ENCODE data around the gene MASP2.
"Not testable (repeated sequence)": the region's sequence is repeated elsewhere in the genome, so short reads cannot be mapped to it uniquely, and the experiment has no call there.

MASP2 gene

GRCh38 chr1:11046625-11047365, at the start of gene MASP2:
TSS of gene MASP2 (minus strand) at chr1:11047239. CDS start at chr1:11047207, 32 bp downstream.
- FAIRE-seq, result no peak

GRCh38 chr1:11083784-11084183, 36.7 kb upstream of the MASP2 start:
- not testable (repeated sequence) for FAIRE-seq

- no peak for FAIRE-seq
These were observed 33.9 kb upstream of the MASP2 start for GRCh38 chr1:11080931-11081330.

GRCh38 chr1:11078631-11079030, 31.6 kb upstream of the MASP2 start:
- FAIRE-seq, result no peak

DNA sequence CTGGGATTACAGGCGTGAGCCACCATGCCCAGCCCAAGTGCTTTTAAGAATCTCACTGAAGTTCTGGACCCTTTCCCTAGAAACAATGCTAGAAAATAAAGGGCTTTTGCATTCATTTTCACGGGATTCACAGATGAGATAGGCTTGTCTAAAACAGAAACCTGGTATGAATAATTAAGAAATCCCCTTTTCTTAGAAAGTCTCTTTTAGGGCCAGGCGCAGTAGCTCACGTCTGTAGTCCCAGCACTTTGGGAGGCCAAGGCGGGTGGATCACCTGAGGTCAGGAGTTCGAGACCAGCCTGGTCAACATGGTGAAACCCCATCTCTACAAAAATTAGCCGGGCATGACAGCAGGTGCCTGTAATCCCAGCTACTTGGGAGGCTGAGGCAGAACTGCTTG, 26.4 kb upstream of the MASP2 start:
- FAIRE-seq, result not testable (repeated sequence)

GRCh38 chr1:11072216-11072917, 25.3 kb upstream of the MASP2 start:
- no peak for FAIRE-seq

- FAIRE-seq, result no peak
These were observed 24.6 kb upstream of the MASP2 start for GRCh38 chr1:11071463-11072215.

DNA sequence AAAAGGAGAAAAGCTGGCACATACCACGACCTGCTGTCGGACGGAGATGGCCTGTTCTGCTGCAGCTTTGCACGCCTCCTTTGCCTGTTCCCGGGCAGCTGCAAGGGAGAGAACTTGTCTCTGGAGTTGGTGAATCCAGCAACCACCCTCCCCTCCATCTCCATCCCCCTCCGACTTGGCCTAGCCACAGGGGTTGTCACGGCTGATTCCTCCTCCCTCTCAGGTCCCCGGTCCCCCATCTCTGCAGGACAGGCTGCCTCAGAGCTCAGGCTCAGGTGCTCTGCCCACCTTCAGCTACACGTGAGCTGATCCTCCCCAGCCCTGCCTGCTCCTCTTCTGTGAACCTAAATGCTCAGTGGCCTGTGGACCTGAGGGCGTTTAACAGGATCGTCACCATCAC, 23.8 kb upstream of the MASP2 start:
- FAIRE-seq, result no peak

DNA sequence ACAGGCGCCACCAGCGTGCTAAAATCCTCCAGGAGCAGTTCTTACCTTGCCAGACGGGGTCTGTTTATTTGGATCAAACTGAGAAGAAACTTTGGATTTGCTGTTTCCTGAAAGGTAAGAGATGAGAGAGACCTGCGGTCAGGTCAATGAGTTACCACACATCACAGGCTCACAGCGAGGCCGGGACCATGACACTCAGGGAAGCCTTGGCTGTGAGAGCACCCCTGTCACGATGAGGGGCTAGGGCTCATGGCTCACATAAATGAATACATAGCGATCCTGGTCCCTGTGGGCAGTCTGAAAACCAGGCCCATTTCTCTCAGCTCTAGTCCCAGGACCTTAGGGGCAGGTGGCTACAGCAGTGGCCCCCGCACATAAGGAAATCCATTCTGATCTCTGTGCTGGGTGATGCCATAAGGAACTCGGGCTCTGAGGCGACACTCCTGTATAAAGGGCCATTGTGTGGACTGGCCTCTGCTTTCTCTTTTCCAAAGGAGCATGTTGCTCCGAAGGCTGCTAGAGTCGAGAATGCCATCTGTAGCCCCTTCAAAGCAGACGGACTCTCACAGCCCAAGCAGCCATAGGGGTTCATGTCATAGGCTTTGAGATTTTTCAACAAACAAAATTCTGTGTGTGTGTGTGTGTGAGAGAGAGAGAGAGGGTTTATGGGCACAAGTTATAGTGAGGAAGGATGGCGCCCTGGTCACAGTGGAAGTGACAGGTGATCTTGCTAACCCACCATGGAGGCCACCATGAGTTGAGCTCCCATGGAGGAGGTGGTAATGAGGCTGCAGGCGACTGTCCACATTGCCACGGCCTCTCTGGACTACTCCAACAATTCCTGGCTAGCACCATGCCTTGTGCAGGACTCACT, 21.8 kb upstream of the MASP2 start:
- FAIRE-seq, result no peak

GRCh38 chr1:11067716-11068599, 20.9 kb upstream of the MASP2 start:
- no peak for FAIRE-seq

DNA sequence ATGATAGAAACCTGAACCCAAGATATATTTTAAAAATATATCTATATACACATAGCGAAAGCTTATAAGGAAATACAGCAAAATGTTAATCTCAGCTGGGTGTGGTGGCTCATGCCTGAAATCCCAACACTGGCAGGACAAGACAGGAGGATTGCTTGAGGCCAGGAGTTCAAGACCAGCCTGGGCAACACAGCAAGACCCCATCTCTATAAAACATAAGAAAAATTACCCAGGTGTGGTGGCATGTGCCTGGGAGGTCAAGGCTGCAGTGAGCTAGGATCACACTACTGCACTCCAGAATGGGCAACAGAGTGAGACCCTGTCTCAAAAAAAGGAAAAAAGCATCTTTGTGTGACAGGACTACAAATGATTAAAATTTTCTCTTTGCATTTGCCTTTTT, 18.8 kb upstream of the MASP2 start:
- FAIRE-seq, result no peak

- FAIRE-seq, result no peak
These were observed 17.9 kb upstream of the MASP2 start for GRCh38 chr1:11064942-11065341.

DNA sequence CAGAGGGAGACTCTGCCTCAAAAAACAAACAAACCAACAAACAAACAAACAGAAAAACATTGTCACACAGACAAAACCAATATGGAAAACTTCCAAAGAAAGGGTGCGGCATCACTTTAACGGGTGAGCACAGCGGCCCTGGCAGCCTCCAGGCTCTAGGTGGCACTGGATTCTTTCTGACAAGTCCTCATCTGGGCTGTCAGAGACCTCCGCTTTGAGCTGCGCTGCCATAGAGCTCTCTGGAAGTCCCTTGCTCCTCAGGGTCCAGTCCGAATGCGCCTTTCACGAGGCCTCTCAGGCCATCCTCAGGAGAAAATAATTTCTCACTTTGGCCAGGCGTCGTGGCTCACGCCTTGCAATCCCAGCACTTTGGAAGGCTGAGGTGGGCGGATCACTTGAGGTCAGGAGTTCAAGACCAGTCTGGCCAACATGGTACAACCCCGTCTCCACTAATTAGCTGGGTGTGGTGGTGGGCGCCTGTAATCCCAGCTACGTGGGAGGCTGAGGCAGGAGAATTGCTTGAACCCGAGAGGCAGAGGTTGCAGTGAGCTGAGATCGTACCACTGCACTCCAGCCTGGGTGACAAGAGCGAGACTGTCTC, 17.0 kb upstream of the MASP2 start:
- not testable (repeated sequence) for FAIRE-seq

DNA sequence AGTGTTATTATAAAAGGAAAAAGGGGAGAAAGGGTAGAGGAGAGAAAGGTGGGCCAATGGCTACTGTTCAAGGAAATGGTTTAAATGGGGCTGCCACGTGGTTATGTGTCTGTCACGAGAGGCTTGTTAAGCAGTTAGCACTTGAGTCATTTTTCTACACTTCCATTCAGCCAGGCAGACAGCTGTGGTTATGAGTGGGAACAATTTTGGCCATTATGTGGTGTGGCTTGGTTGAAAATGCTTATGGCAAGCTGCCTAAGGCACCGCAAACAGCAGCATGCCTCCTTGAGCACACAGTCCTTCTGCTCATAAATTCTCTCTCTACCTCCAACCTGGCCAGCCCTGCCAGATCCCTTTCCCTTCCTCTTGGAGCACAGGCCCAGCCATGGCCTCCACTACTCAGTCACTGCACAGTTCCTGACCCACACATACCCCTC, 15.9 kb upstream of the MASP2 start:
- FAIRE-seq, result no peak

- FAIRE-seq, result no peak
These were observed 14.8 kb upstream of the MASP2 start for GRCh38 chr1:11061652-11062365.

DNA sequence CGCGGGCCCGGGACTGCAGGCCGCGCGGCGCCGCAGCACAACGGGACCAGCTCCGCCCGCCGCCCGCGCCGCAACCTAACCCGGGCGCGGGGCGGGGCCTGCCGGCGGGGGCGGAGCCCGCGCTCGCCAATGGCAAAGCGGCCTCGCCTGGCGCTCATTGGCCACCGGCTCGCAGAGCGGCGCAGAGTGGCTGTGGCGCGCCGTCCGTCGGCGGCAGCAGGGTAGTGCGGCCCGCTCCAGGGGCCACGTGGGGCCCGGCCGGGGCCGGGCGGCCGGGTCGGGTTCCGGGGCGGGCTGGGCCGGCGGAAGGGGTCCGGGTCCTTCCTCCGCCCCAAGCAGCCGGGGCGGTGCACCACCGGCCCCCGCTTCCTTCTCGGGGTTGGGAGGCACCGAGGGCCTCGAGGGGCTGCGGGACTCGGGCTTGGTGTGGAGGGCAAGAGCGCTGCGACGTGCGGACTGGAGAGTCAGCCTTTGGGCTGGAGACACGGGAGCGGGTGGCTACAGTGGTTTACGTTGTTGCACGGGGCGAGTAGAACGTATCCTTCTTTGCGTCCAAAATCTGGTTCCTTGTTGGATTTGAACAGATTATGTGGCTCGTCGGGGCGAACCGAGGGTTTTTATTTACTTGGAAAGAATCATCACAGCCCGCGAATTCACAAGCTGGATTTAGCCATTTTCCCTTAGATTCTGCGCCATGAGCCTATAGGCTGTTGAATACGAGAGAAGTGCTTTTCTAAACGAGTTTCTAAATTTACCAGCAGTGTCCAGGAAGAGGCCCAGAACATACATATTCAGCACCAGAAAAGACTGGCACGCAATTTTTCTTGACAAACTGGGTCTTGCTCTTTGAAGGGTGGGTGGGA, 13.2 kb upstream of the MASP2 start, which contains the start of gene SRM:
Gene SRM (minus strand): TSS at position 51 of the 863 bp plus-strand sequence. CDS start 75 bp downstream, outside the sequence.
- FAIRE-seq, result no peak

DNA sequence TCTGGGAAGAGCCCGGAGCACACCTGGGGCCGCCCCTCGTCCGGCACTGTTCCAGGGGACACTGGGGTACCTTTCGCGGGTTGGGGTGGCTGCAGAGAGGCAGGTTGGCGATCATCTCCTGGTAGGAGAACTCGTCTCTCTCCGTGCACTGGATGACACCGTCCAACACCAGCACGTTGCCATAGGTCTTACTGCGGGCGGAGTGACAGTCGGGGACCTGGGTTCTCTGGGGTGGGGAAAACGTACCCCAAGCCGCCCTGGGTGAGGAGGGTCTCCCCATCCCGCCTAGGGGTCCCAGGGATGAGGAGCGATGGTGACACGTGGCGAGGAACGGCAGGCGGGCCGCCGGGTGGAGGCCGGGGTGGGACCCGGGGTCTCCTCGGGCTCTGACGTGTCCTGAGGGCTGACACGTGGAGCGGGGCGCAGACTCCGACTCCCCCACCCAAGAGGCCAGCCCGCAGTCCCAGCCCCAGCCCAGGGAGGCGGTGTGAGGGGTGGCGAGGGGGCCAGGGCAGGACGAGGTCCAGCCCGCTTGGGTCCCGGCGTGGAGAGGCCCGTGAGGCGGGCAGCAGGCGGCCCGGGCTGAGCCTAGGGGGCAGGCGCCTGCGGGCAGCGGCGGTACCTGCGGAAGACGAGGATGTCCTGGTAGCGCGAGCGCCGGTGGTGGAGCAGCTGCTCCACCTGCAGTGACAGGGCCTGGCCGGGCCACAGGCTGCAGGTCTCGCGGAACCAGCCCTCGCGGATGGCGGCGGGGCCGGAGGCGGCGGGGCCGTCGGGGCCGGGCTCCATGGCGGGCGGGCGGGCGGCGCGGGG, 12.3 kb upstream of the MASP2 start:
- FAIRE-seq, result no peak

GRCh38 chr1:11058595-11059154, 11.6 kb upstream of the MASP2 start:
- FAIRE-seq, result no peak
